ENCODE data around the gene MED12L.

DNA sequence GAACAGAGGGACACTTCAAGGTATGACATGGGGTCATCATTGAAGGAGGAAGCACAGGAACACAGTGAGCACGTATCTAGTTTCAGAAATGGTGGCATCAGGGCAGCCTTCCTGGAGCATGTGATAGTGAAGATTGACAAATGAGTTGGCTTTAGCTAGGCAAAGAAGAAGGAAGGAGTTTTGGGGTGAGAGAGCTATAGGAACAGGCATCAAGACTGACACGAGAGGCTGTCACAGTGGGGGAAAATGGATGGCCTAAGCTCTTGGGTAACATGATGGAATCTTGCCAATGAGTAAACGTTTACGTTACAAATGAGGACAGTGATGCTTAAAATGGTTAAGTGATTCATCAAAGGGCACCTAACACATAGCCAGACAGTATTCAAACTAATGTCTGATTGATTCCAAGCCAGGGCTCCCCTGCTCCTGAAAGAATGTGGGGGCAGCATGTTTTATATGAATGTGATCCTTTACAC, 140.7 kb downstream of the MED12L start:
- no peak for TF ChIP-seq POLR2AphosphoS5 (IDR thresholded peaks at IDR 0.05; ENCODE audit: low read depth)
- TF ChIP-seq, protein P1, sequence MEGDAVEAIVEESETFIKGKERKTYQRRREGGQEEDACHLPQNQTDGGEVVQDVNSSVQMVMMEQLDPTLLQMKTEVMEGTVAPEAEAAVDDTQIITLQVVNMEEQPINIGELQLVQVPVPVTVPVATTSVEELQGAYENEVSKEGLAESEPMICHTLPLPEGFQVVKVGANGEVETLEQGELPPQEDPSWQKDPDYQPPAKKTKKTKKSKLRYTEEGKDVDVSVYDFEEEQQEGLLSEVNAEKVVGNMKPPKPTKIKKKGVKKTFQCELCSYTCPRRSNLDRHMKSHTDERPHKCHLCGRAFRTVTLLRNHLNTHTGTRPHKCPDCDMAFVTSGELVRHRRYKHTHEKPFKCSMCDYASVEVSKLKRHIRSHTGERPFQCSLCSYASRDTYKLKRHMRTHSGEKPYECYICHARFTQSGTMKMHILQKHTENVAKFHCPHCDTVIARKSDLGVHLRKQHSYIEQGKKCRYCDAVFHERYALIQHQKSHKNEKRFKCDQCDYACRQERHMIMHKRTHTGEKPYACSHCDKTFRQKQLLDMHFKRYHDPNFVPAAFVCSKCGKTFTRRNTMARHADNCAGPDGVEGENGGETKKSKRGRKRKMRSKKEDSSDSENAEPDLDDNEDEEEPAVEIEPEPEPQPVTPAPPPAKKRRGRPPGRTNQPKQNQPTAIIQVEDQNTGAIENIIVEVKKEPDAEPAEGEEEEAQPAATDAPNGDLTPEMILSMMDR (IDR thresholded peaks at IDR 0.05; ENCODE audit: insufficient read depth, low read length) = no peak
- TF ChIP-seq SPI1 (IDR thresholded peaks at IDR 0.05; ENCODE audit: borderline replicate concordance, low read depth) = no peak
- TF ChIP-seq, protein P2, sequence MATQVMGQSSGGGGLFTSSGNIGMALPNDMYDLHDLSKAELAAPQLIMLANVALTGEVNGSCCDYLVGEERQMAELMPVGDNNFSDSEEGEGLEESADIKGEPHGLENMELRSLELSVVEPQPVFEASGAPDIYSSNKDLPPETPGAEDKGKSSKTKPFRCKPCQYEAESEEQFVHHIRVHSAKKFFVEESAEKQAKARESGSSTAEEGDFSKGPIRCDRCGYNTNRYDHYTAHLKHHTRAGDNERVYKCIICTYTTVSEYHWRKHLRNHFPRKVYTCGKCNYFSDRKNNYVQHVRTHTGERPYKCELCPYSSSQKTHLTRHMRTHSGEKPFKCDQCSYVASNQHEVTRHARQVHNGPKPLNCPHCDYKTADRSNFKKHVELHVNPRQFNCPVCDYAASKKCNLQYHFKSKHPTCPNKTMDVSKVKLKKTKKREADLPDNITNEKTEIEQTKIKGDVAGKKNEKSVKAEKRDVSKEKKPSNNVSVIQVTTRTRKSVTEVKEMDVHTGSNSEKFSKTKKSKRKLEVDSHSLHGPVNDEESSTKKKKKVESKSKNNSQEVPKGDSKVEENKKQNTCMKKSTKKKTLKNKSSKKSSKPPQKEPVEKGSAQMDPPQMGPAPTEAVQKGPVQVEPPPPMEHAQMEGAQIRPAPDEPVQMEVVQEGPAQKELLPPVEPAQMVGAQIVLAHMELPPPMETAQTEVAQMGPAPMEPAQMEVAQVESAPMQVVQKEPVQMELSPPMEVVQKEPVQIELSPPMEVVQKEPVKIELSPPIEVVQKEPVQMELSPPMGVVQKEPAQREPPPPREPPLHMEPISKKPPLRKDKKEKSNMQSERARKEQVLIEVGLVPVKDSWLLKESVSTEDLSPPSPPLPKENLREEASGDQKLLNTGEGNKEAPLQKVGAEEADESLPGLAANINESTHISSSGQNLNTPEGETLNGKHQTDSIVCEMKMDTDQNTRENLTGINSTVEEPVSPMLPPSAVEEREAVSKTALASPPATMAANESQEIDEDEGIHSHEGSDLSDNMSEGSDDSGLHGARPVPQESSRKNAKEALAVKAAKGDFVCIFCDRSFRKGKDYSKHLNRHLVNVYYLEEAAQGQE (IDR thresholded peaks at IDR 0.05; ENCODE audit: insufficient replicate concordance, low read depth) = no peak
